T-helper 1 cell treated with Interleukin-12 subunit alpha and Interleukin-12 subunit beta and Interleukin-4 antibody, amounts not matched to agents 30 ng/mL and 1 ng/mL, for 36 hours (primary cell): Measurements from ENCODE around the gene CALY. TPM values are rescaled to one million over a fixed set of nuclear protein-coding genes. Genes with fewer than 3 reads are reported as not detected.

ENCODE experiments used
- intact Hi-C: fragments of 100-400 bp; cut with micrococcal nuclease; formaldehyde crosslinking; loops from one replicate; pipeline ENCODE4 v1.15.1; 2024
- total RNA-seq: library from RNA; stranded (reverse); gene quantifications from 2 replicates; pipeline ENCODE4 v1.2.3, GENCODE V29; 2022

CALY gene
- total RNA-seq, 1 donor from 2014 or later, result 0.44 TPM

- intact Hi-C loops, result no loop called here
These were observed 41.0 kb downstream of the CALY start for GRCh38 chr10:133295426-133296320.

- intact Hi-C loops, result no loop called here
These were observed 42.5 kb downstream of the CALY start for GRCh38 chr10:133294189-133294588.

GRCh38 chr10:133293810-133294119, 42.9 kb downstream of the CALY start:
- intact Hi-C loops, result no loop called here

- intact Hi-C loops, result no loop called here
These were observed 43.5 kb downstream of the CALY start for GRCh38 chr10:133292919-133293809.

GRCh38 chr10:133289761-133290160, 46.9 kb downstream of the CALY start:
- intact Hi-C loops, result no loop called here

GRCh38 chr10:133287832-133288500, 48.7 kb downstream of the CALY start:
- intact Hi-C loops, result no loop called here

GRCh38 chr10:133286366-133286765, 50.3 kb downstream of the CALY start:
- intact Hi-C loops, result no loop called here

- intact Hi-C loops, result no loop called here
These were observed 51.5 kb downstream of the CALY start for GRCh38 chr10:133285217-133285616.

- intact Hi-C loops, result no loop called here
These were observed 52.8 kb downstream of the CALY start for GRCh38 chr10:133283931-133284330.

- intact Hi-C loops, result no loop called here
These were observed 53.8 kb downstream of the CALY start for GRCh38 chr10:133282846-133283390.

- intact Hi-C loops, result no loop called here
These were observed 54.9 kb downstream of the CALY start for GRCh38 chr10:133281628-133282372.

- intact Hi-C loops, result no loop called here
These were observed 55.6 kb downstream of the CALY start for GRCh38 chr10:133281084-133281483.

- intact Hi-C loops, result no loop called here
These were observed 56.2 kb downstream of the CALY start for GRCh38 chr10:133280391-133281059.

- intact Hi-C loops, result loop anchor here (10.0 kb wide), 1 partner anchor 315 kb away; no protein-coding TSS in a partner anchor
These were observed 57.1 kb downstream of the CALY start for GRCh38 chr10:133279326-133280226.

- intact Hi-C loops, result loop anchor here (10.0 kb wide), 1 partner anchor 314 kb away; no protein-coding TSS in a partner anchor
These were observed 58.0 kb downstream of the CALY start for GRCh38 chr10:133278577-133279265.

GRCh38 chr10:133277993-133278576, 58.6 kb downstream of the CALY start:
- intact Hi-C loops, result loop anchor here (10.0 kb wide), 1 partner anchor 313 kb away; no protein-coding TSS in a partner anchor

GRCh38 chr10:133277277-133277992, 59.3 kb downstream of the CALY start:
- intact Hi-C loops, result loop anchor here (10.0 kb wide), 1 partner anchor 313 kb away; no protein-coding TSS in a partner anchor
